Pancreas (tissue), 10 donors: Measurements from ENCODE around the gene CPTP. TPM values are rescaled to one million over a fixed set of nuclear protein-coding genes. Genes with fewer than 3 reads are reported as not detected.

Source experiments
- ATAC-seq, 4 donors: fragments of 200-7000 bp; cut with Tn5 transposase; one replicate each; pipeline versions ENCODE4 v1.8.0 to v1.9.1; 2020; ENCODE audit warnings: mild to moderate bottlenecking in 4 of 4, moderate library complexity in 4 of 4
- DNase-seq, 6 donors: peaks; one replicate each; pipeline ENCODE4 v3.0.0-alpha.2; 2020
- FAIRE-seq: peaks from 2 replicates; lab custom pipeline; 2012; peaks lifted over from hg19 to GRCh38; lab: Jason Lieb, UNC
- H3K27ac ChIP-seq, 4 donors: fragments of 200-600 bp; sonication (generic); 1 replicate in 3 of 4; 2 replicates in 1 of 4; pipeline versions ENCODE4 v1.5.0 to v1.8.0; 2020
- H3K27me3 ChIP-seq, 4 donors: fragments of 200-600 bp; one replicate each; pipeline ENCODE4 v1.8.0; 2021
- H3K36me3 ChIP-seq, 3 donors: fragments of 200-600 bp; sonication (generic) in 1 of 3; one replicate each; pipeline versions ENCODE4 v1.5.0 to v1.8.0; 2020 to 2021
- H3K4me1 ChIP-seq, 3 donors: fragments of 200-600 bp; one replicate each; pipeline ENCODE4 v1.8.0; 2021
- H3K4me3 ChIP-seq, 4 donors: fragments of 200-600 bp; sonication (generic) in 2 of 4; one replicate each; pipeline versions ENCODE4 v1.5.0 to v1.8.0; 2020 to 2021
- H3K9me3 ChIP-seq, 4 donors: fragments of 200-600 bp; one replicate each; pipeline ENCODE4 v1.8.0; 2021
- CTCF ChIP-seq, 4 donors: fragments of 200-600 bp; sonication (generic) in 3 of 4; IDR thresholded peaks; one replicate each; pipeline versions ENCODE4 v1.5.0 to v1.8.0; 2021; ENCODE audit warnings: antibody characterized with exemption in 4 of 4
- WGBS, 2 donors: extraction: QIAGEN DNeasy Blood & Tissue Kit; methylation state at CpG; one replicate each; pipeline ENCODE4 v1.1.7; 2013; 5-methylcytosine and 5-hydroxymethylcytosine counted together
- intact Hi-C, 3 donors: fragments of 100-400 bp; cut with DNase I; formaldehyde crosslinking; loops; one replicate each; pipeline versions ENCODE4 v1.11.1 to v1.14.2; 2022
- polyA plus RNA-seq, 2 donors: library from polyadenylated mRNA; stranded (reverse); fragments of 200-250 nt; gene quantifications; one replicate each; pipeline ENCODE4 v1.2.3, GENCODE V29; 2013
- total RNA-seq, 6 donors: library from RNA; stranded (reverse); fragmentation: NEBNext Ultra II Directional in 4 of 6; extraction: Animal tissue kit (Norgen Biotek cat#: 25700) in 4 of 6; gene quantifications; one replicate each; pipeline versions ENCODE4 v1.2.1 to v1.2.4, GENCODE V29; 2021 to 2023
- donor health status: healthy with polysubstance abuse.
- donor health status: DM: no; HTN: no; CAD: no; lungs with moderate emphysema.
- donor health status: DM: no; HTN: no; CAD: no.
- donor health status: control.
- donor health status: control.
- donor health status: Bipolar disorder and iron deficiency.
- donor health status: DM: yes; HTN: yes; CAD: no.
- donor health status: DM: no; HTN: no; CAD: no.
- donor health status: DM: no; HTN: no; CAD: no.
- donor health status: DM: yes; HTN: yes; CAD: no.

The CPTP gene
- total and polyA plus RNA-seq, 8 donors = 8.0 to 22.0 (median 11.2) TPM

- TF ChIP-seq CTCF (IDR thresholded peaks at IDR 0.05) = no peak
- Histone ChIP-seq H3K4me3 (no peak overlapping the region), H3K27me3 (no peaks in the 10 kb centered on the region), H3K36me3 (no peaks in the 10 kb centered on the region), H3K27ac (no peak overlapping the region), H3K4me1 (peaks cover 6 to 26% (median 13%) of the 10 kb centered on the region in 3 donors), H3K9me3 (no peaks in the 10 kb centered on the region)
- FAIRE-seq = no peak
- ATAC-seq = no peak
- DNase-seq = peak in 2 of 6 donors; percentile 29 to 80
- WGBS, 2 donors = 56 to 64% methylated on average over 12 of the region's 12 CpGs
- intact Hi-C loops = no loop called here
These were observed 46.8 kb downstream of the CPTP start for GRCh38 chr1:1371364-1371745.

GRCh38 chr1:1371746-1372711 lies 47.4 kb downstream of the CPTP start:
- Histone ChIP-seq H3K36me3 (no peaks in the 10 kb centered on the region), H3K27me3 (no peaks in the 10 kb centered on the region), H3K4me1 (peaks cover 6 to 26% (median 13%) of the 10 kb centered on the region in 3 donors), H3K4me3 (no peak overlapping the region), H3K27ac (peak overlapping the region in 1 of 4 donors; percentile 33), H3K9me3 (no peaks in the 10 kb centered on the region)
- peak; percentile 68 to 93 (median 83) for DNase-seq
- peak; percentile 39 to 61 (median 54) for ATAC-seq
- WGBS, 2 donors = 23 to 25% methylated on average over 25 to 26 of the region's 26 CpGs
- TF ChIP-seq CTCF (IDR thresholded peaks at IDR 0.05) = peak; percentile 94 to 98 (median 96)
- FAIRE-seq = no peak
- intact Hi-C loops = no loop called here

GRCh38 chr1:1373051-1373814 lies 48.6 kb downstream of the CPTP start:
- Histone ChIP-seq H3K4me1 (peaks cover 6 to 26% (median 13%) of the 10 kb centered on the region in 3 donors), H3K4me3 (peak overlapping the region in 2 of 4 donors; percentile 95 to 98), H3K9me3 (no peaks in the 10 kb centered on the region), H3K27me3 (no peaks in the 10 kb centered on the region), H3K36me3 (no peaks in the 10 kb centered on the region), H3K27ac (no peak overlapping the region)
- 73 to 77% methylated on average over 26 of the region's 26 CpGs for WGBS, 2 donors
- intact Hi-C loops = no loop called here
- DNase-seq (peak in 2 of 6 donors; percentile 61 to 75), FAIRE-seq (no peak), ATAC-seq (no peak)
- TF ChIP-seq CTCF (IDR thresholded peaks at IDR 0.05) = no peak

- no peak for TF ChIP-seq CTCF (IDR thresholded peaks at IDR 0.05)
- FAIRE-seq = no peak
These were observed 49.4 kb downstream of the CPTP start for GRCh38 chr1:1373815-1374588.

More at GRCh38 chr1:1373815-1374588, 49.4 kb downstream of the CPTP start:
- no peaks in the 10 kb centered on the region for H3K27me3 ChIP-seq
- H3K4me1 ChIP-seq = peaks cover 6 to 26% (median 13%) of the 10 kb centered on the region in 3 donors
- H3K9me3 ChIP-seq = no peaks in the 10 kb centered on the region
- 36 to 37% methylated on average over 50 to 52 of the region's 52 CpGs for WGBS, 2 donors
- DNase-seq (peak in 3 of 6 donors; percentile 60 to 83 (median 64)), ATAC-seq (no peak)
- H3K4me3 ChIP-seq = peak overlapping the region; percentile 95 to 100 (median 96)
- H3K36me3 ChIP-seq = no peaks in the 10 kb centered on the region
- intact Hi-C loops = no loop called here
- peak overlapping the region in 2 of 4 donors; percentile 87 to 93 for H3K27ac ChIP-seq
